DMS 273 treated with DMSO at 0.1 percent for 48 hours (cell line): ENCODE measurements around the gene METTL22.

Source experiments
- DNase-seq: peaks from one replicate; lab custom pipeline; 2025; lab: John Stamatoyannopoulos, UW

METTL22 gene

DNA sequence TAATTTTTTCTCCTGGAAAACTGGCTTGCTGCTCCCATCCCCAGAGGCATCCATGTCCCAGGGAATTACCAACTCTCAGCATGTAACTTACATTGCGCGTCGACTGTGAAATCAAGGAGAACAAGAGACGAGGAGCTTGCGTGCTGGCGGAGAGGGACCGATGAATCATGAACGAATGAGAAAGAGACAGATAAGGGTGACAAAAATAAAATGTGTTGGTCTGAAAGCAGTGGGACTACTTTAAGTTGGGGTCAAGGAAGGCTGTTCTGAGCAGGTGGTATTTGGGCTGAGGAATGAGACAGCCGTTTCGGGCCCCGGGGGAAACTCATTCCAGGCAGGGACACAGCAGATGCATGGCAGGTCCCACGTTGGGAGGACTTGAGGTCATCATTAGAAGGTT is 75.4 kb downstream of the METTL22 start:
- no peak for DNase-seq

DNA sequence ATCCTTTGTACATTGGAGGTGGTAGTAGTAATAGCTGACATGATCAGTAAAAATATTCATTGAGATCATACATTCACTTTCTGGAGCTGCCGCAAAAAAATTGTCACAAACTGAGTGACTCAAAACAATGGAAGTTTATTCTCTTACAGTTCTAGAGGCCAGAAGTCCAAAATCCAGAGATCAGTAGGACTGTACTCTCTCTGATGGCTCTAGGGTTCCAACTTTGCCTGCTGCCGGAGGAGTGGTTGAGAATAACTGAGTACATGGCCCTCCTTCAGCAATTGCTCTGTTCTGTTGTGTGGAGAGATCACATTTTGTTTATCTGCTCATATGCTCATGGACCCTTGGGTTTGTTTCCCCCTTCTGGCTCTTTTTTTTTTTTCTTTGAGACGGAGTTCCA is 76.5 kb downstream of the METTL22 start:
- no peak for DNase-seq
